NT2/D1 (cell line): ENCODE results near the gene DUS1L.

Source experiments
- DNase-seq: peaks from one replicate; pipeline ENCODE4 v3.0.0-alpha.2; 2011; ENCODE audit warnings: low read depth, low spot score
- H3K27me3 ChIP-seq: 2 replicates; pipeline ENCODE4 v1.6.0; 2011; ENCODE audit warnings: mild to moderate bottlenecking; ENCODE audit not compliant: insufficient read length, insufficient read depth
- H3K36me3 ChIP-seq: 2 replicates; pipeline ENCODE4 v1.6.1; 2011; ENCODE audit warnings: mild to moderate bottlenecking, low read length, mixed read lengths; ENCODE audit not compliant: insufficient read depth, insufficient read length
- H3K4me1 ChIP-seq: 2 replicates; pipeline ENCODE4 v1.5.1; 2011; ENCODE audit not compliant: insufficient read depth, insufficient read length
- H3K4me3 ChIP-seq: 2 replicates; pipeline ENCODE4 v1.5.1; 2011; ENCODE audit warnings: low read depth; ENCODE audit not compliant: insufficient read length
- H3K9ac ChIP-seq: 2 replicates; pipeline ENCODE4 v1.6.0; 2011; ENCODE audit warnings: low read depth; ENCODE audit not compliant: insufficient read length
- H3K9me3 ChIP-seq: 2 replicates; pipeline ENCODE4 v1.5.1; 2011; ENCODE audit warnings: mild to moderate bottlenecking, low read length; ENCODE audit not compliant: insufficient read depth
- SUZ12 ChIP-seq: IDR thresholded peaks from 2 replicates; pipeline ENCODE4 v1.6.1; 2011; ENCODE audit not compliant: insufficient read length, insufficient read depth; ENCODE audit errors: extremely low read depth
- YY1 ChIP-seq: IDR thresholded peaks from 2 replicates; pipeline ENCODE4 v1.6.1; 2011; ENCODE audit not compliant: insufficient read length, insufficient read depth
- ZNF274 ChIP-seq: IDR thresholded peaks from 2 replicates; pipeline ENCODE4 v1.6.1; 2011; ENCODE audit warnings: mild to moderate bottlenecking, low read depth, low read length

DUS1L gene

GRCh38 chr17:82028246-82028645 is 37.4 kb downstream of the DUS1L start:
- no peak overlapping the region for H3K9ac ChIP-seq
- DNase-seq, result no peak
- H3K27me3 ChIP-seq, result peaks cover 21% of the 10 kb centered on the region
- H3K4me1 ChIP-seq, result peaks cover 32% of the 10 kb centered on the region
- TF ChIP-seq ZNF274 (no peak), YY1 (no peak), SUZ12 (no peak)
- H3K4me3 ChIP-seq, result no peak overlapping the region
- no peaks in the 10 kb centered on the region for H3K9me3 ChIP-seq
- H3K36me3 ChIP-seq, result peaks cover 41% of the 10 kb centered on the region

- no peak for DNase-seq
- no peaks in the 10 kb centered on the region for H3K9me3 ChIP-seq
- peak overlapping the region; percentile 25 for H3K9ac ChIP-seq
- H3K4me1 ChIP-seq, result peaks cover 31% of the 10 kb centered on the region
- H3K36me3 ChIP-seq, result peaks cover 38% of the 10 kb centered on the region
- H3K27me3 ChIP-seq, result peaks cover 21% of the 10 kb centered on the region
- H3K4me3 ChIP-seq, result no peak overlapping the region
- TF ChIP-seq YY1, result no peak
Measured at GRCh38 chr17:82025401-82026107, 40.0 kb downstream of the DUS1L start.

- H3K36me3 ChIP-seq, result peaks cover 37% of the 10 kb centered on the region
- peak overlapping the region; percentile 96 for H3K9ac ChIP-seq
- H3K4me3 ChIP-seq, result no peak overlapping the region
- H3K4me1 ChIP-seq, result peaks cover 29% of the 10 kb centered on the region
- TF ChIP-seq ZNF274, result no peak
- no peak for TF ChIP-seq YY1
- TF ChIP-seq SUZ12, result no peak
- H3K27me3 ChIP-seq, result peaks cover 19% of the 10 kb centered on the region
- no peak for DNase-seq
- no peaks in the 10 kb centered on the region for H3K9me3 ChIP-seq
Measured at GRCh38 chr17:82024859-82025258, 40.7 kb downstream of the DUS1L start.

- Histone ChIP-seq H3K4me1 (peaks cover 26% of the 10 kb centered on the region), H3K4me3 (peak overlapping the region; percentile 87), H3K36me3 (peaks cover 34% of the 10 kb centered on the region), H3K9ac (peak overlapping the region; percentile 96), H3K27me3 (peaks cover 15% of the 10 kb centered on the region), H3K9me3 (no peaks in the 10 kb centered on the region)
- DNase-seq, result no peak
- no peak for TF ChIP-seq ZNF274
- no peak for TF ChIP-seq SUZ12
- TF ChIP-seq YY1, result no peak
Measured at GRCh38 chr17:82023447-82024241, 42.0 kb downstream of the DUS1L start.

GRCh38 chr17:82022981-82023446 is 42.6 kb downstream of the DUS1L start, which contains the start of gene LRRC45:
Gene LRRC45 (plus strand): TSS chr17:82023305. CDS start chr17:82023644, 339 bp downstream.
- peaks cover 38% of the 10 kb centered on the region for H3K36me3 ChIP-seq
- peak; percentile 97 for DNase-seq
- peaks cover 26% of the 10 kb centered on the region for H3K4me1 ChIP-seq
- TF ChIP-seq YY1, result no peak
- no peak for TF ChIP-seq SUZ12
- no peak for TF ChIP-seq ZNF274
- H3K27me3 ChIP-seq, result peaks cover 15% of the 10 kb centered on the region
- H3K4me3 ChIP-seq, result peak within 1 kb of the TSS; percentile 94
- no peaks in the 10 kb centered on the region for H3K9me3 ChIP-seq
- H3K9ac ChIP-seq, result peak within 1 kb of the TSS; percentile 96

GRCh38 chr17:82022310-82022980 is 43.2 kb downstream of the DUS1L start, which contains the start of gene CENPX:
Gene CENPX (minus strand): TSS chr17:82022878. CDS start chr17:82022861, 17 bp downstream.
- Histone ChIP-seq H3K9me3 (no peaks in the 10 kb centered on the region), H3K9ac (peak within 1 kb of the TSS; percentile 96), H3K27me3 (peaks cover 15% of the 10 kb centered on the region), H3K36me3 (peaks cover 41% of the 10 kb centered on the region), H3K4me3 (peak within 1 kb of the TSS; percentile 94), H3K4me1 (peaks cover 26% of the 10 kb centered on the region)
- no peak for DNase-seq
- TF ChIP-seq YY1, result no peak
- no peak for TF ChIP-seq SUZ12
- no peak for TF ChIP-seq ZNF274

- TF ChIP-seq YY1 (no peak), SUZ12 (no peak), ZNF274 (no peak)
- peak overlapping the region; percentile 94 for H3K4me3 ChIP-seq
- H3K27me3 ChIP-seq, result peaks cover 15% of the 10 kb centered on the region
- peak overlapping the region; percentile 93 for H3K9ac ChIP-seq
- H3K9me3 ChIP-seq, result no peaks in the 10 kb centered on the region
- DNase-seq, result no peak
- peaks cover 42% of the 10 kb centered on the region for H3K36me3 ChIP-seq
- H3K4me1 ChIP-seq, result peaks cover 26% of the 10 kb centered on the region
Measured at GRCh38 chr17:82021900-82022309, 43.7 kb downstream of the DUS1L start.
